NCI-H2081 (cell line): ENCODE results near the gene IGF1.

Source experiments
- DNase-seq, 2 experiments: peaks; one replicate each; lab custom pipeline; 2025; lab: John Stamatoyannopoulos, UW

The IGF1 gene

DNA sequence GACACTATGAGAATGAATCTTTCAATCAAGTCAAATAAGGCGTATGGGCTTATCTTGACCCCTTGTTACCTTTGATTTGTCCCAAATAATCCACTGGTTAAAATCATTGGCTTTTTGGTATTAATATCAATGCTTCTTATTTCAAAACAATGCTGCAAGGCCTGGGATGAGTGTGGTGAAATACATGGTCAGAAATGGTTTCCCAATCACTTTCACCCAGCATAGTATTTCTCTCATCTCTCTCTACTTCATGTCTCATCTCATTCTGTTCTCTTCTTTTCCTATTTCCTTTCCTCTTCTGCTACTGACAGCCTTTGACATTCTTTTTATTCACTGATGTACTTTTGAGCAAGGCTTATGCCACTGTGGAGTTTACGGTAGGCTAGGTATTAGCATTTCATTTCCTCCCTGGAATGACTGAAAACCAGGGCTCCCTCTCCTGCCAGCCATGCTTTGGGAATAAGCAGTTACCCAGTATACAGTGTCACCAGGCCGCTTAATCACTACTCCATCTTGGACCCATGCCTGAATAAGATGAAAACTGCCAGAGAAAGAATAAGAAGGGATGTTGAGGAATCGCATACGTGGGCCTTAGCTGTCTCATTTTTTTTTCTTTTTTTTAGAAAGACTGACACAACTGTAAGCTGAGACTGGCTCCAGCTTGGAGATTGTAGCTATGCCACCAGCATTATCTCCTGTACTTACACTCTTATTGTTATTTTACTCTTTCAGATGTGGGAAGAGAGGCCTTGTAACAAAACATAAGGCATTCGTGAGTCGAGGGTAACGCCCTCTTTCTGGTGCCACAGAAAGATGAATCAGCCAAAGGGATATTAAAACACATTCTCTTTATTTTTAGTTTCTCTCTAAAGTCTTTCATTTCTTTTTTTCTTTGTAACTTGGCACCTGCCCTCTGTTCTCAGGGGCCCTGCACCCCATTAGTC lies 53.5 kb downstream of the IGF1 start:
- no peak for DNase-seq

DNA sequence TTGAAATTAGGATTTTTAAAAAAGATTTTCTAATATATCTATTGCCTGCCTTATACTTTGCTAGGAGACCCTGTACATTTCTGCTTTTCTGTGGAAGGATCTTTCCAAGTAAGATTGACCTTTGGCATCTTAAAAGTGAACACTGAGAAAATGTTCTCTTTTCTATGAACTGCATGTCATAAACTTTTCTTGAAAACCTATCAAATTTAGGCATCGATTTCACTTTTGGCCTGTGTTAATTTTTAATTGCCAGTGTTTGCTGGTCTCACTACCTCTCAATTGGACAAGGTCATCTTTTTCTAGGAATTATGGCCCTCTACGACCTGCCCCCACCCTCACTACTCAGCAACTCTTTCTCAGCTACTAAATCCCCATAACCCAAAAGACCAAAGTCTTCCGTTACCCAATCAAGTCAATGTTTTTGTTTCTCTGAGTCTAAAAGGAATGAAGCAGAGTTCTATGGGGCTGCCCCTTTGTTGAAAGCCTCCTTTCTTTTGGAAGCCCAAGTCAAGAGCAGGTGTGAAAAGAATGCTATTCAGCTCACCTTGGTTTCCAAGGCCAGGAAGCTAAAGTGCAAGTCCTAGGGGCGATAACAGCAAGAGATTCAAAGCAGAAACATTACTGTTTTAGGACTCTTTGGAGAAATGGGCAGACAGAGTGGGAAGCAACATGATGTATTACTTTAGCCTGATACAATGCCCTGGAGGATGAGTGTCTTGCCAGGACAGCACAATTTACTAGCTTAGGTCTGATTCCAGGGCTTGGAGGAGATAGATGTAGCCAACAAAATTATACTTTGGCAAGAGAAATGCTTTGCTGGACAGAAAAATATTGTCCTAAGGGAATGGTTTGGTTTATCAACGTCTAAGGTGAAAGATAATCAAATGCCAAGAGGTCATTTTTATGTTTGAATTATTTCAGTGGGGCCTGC lies 55.0 kb downstream of the IGF1 start:
- DNase-seq: no peak

DNA sequence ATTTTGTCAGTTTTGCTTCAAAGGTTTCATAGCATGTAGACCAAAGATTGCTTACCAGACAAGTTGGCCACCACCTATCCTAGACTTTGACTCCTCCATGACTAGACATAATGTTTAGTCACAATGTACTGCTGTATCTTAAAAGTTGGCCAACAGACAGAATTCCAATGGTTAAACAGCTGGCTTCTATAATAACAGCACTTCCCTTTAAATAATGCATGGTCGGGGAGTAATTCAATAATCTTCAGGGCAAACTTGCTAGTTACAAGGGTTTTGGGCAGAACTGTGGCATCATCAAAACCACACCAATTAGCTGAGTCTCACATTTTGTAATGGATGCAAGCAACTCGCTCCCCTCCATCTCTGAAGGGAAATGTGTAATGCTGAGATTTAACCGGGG lies 56.9 kb downstream of the IGF1 start:
- no peak for DNase-seq

DNA sequence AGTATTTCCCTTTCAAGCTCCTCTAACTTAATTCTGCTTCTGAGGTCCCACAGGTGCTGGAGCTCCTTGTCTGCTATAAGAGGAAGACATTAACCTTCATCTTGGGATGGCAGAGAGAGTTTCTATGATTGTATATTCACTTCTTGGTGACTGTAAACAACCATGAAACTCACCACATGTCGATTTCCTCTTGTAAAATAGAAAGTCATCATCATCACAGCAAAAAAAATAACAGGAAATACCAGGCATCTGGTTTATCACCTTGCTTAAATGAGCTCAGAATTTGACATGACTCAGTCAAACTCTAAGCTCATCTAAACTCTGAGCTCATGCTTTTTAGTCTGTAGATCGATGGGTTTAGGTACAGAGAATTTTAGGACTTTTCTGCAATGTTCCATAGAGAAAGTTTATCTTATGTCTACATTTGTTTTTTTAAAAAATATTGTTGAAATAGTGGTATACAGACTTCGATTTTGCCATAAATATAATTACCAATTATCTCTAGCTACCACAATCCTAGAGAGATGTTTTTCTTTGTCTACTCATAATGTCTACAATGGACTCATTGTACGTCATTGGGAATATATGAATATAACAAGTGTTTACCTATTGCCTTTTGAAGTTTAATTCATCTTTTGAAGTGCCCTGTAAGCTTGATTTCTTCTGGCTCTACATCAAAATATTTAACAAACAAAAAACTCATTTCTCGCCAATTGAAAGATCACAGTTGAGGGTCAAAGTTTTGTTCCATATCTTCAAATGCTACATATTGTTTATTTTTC lies 58.4 kb downstream of the IGF1 start:
- no peak for DNase-seq

DNA sequence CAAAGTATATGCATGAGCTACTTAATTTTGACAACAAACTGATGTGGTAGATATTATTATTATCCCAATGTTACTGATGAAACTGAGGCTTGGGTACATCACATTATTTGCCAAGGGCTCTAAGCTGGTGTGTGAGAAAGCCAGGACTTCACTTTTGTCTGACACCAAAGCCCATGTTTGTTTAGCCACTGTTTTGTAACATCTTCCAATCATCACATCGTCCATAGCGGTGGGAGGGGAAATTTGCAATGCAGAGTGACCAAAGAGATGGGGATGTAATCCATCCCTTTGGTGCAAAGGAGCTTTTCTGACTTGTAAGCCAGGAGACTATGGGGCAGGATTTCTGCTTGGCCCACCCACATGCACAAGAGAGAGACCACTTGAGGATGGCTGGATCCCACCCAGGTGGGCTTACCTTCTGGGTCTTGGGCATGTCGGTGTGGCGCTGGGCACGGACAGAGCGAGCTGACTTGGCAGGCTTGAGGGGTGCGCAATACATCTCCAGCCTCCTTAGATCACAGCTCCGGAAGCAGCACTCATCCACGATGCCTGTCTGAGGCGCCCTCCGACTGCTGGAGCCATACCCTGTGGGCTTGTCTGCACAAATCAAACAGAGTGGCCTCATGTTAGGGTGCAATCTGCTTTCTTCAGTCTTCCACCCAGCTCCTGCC lies 61.1 kb downstream of the IGF1 start:
- no peak for DNase-seq

DNA sequence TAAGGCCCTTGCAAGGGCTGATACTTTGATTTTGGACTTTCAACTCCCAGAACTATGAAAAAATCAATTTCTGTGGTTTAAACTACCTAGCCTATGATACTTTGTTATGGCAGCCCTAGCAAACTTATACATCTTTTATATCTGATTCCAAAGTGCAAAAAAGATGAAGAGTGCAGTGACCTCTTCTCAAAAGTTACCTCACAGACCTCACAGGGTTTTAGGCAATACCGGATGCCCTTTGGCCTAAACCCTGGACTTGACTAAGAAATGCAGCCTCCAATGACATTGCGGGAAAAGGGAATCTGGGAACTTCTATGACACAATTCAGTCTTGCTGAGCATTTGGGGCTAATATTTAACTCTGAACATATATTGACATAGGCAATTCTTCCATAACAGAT lies 63.3 kb downstream of the IGF1 start:
- no peak for DNase-seq

GRCh38 chr12:102415515-102415914 lies 64.8 kb downstream of the IGF1 start:
- DNase-seq: no peak

- no peak for DNase-seq
Observed at GRCh38 chr12:102413396-102413795, 67.0 kb downstream of the IGF1 start.

DNA sequence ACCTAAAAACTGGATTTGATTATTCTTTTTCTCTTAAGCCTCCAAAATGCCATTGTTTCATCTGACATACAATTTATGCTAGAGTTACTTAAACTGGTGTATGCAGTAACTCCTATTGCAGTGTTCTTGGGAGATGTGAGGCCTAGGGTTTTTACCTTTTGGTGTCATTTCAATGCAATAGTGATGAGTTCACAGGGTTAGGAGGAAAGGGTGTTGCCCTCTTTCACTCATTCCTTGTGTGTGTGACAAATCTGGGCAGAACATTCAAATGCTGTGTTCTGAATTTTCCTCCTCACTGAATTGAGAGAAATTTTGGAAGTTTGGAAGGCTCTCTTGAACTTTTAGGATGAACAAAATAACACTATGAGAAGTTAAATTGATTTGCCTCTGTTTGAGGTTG lies 69.9 kb downstream of the IGF1 start:
- DNase-seq: no peak

DNA sequence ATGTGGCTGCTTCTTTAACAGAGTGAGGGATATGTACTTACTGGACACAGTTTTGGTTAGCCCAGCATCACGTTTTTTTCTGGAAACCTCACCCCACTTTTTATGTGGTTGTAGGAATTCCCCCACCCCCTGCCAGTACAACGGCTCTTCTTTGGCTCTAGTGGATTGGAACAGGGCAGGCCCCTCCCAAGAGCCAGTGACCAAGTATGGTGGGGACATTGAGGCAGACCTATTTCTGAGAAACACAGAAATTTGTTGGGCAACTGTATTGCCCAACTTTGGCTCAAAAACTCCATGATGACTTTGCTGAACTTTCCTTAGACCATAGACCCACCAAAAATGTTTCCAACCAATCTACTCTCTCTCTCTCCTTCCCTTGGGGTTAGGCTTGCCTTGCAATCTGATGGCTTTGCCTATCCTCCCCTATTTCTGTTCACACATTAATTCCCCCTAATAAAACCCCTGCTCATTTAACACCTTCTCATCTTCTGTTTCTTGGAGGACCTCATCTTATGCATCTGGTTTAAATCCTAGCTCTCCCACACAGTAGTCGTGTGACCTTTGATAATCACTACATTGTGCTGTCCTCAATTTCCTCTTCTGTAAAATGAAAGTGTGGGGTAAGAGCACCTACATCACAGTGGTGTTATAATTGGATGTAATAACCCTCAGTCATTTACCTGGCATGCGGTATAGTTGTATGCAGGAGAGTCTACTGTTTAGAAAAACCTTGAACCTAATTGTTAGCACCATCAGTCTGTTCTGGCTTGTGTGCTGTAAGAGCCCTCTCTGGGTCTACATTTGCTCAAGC lies 71.7 kb downstream of the IGF1 start:
- no peak for DNase-seq

GRCh38 chr12:102407776-102408486 lies 72.4 kb downstream of the IGF1 start:
- no peak for DNase-seq

- peak; percentile 82 to 95 for DNase-seq
Observed at GRCh38 chr12:102406033-102406584, 74.3 kb downstream of the IGF1 start.

DNA sequence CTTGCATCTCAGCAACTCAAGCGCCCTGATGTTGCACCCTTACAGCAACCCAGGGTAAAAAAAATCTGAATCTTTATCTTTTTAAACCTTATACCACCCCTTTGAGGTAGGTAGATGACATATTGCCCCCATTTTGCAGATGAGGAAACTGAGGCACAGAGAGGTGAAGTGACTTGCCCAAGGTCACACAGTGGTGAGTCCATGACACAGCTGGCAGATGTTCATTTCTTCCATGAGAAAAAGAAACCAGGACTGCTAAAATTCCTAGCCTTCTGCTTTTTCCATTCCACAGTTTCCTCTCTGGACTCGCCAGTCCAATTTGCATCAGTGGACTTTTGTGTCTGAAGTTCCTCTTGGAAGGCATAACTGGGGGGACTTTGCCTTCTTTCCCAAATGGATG lies 79.3 kb downstream of the IGF1 start:
- no peak for DNase-seq

- DNase-seq: no peak
Observed at GRCh38 chr12:102399653-102400052, 80.7 kb downstream of the IGF1 start.

DNA sequence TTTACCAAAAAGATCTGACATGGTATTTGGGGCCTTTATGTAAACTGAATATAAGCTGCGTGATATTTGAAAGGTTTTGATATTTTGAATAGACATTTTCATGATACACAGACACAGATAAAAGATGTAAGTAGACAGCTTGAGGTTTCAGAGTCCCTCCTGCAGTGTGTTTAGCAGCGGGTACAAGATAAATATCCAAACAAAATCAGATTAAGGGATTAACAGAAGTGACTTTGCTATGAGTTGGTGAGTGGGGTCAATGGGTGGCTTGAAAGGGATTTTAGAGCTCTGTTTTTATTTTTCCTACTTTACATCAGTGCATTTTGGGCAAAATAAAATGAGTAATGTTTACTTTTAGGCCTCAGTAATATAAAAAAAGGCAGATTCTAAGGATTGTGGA lies 84.1 kb downstream of the IGF1 start:
- DNase-seq: no peak

- DNase-seq: no peak
Observed at GRCh38 chr12:102394200-102394599, 86.2 kb downstream of the IGF1 start.

DNA sequence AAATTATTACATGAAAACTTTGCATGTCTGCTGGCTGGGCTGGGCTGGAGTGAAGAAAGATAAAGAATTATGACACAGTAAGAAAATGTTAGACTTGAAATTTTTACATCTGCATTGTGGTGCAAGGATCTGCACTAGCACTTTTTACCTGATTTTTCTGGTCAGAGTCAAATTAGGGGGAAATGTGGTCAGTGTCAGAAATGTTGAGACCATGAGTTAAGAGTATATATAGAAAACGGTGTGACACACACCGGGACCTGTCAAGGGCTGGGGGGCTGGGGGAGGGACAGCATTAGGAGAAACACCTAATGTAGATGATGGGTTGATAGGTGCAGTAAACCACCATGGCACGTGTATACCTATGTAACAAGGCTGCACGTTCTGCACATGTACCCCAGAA lies 90.3 kb downstream of the IGF1 start:
- DNase-seq: no peak

- DNase-seq: no peak
Observed at GRCh38 chr12:102388469-102388868, 91.9 kb downstream of the IGF1 start.

GRCh38 chr12:102385343-102385742 lies 95.0 kb downstream of the IGF1 start:
- no peak for DNase-seq
